Keratinocyte (primary cell): ENCODE results near the gene SPATA7. TPM values are rescaled to one million over a fixed set of nuclear protein-coding genes. Genes with fewer than 3 reads are reported as not detected.

Experiments
- DNase-seq: peaks from one replicate; pipeline ENCODE4 v3.0.0-alpha.2; 2011; ENCODE audit warnings: low read depth, missing footprints, low spot score
- FAIRE-seq: peaks from 2 replicates; lab custom pipeline; 2011; peaks lifted over from hg19 to GRCh38; lab: Jason Lieb, UNC
- H2AFZ ChIP-seq: 2 replicates; pipeline ENCODE4 v1.6.0; 2012; ENCODE audit warnings: low read length, control low read depth, inconsistent platforms; ENCODE audit not compliant: control insufficient read depth
- H3K27ac ChIP-seq: 2 replicates; pipeline ENCODE4 v1.5.1; 2011; ENCODE audit warnings: low read length; ENCODE audit not compliant: control insufficient read depth, insufficient read depth
- H3K27me3 ChIP-seq: 3 replicates; pipeline ENCODE4 v1.6.0; 2011; ENCODE audit warnings: low read length; ENCODE audit not compliant: control insufficient read depth, insufficient read depth; ENCODE audit errors: extremely low read depth
- H3K36me3 ChIP-seq, 2 experiments: 2 replicates in 1 of 2; 3 replicates in 1 of 2; pipeline ENCODE4 v1.5.1; 2011; ENCODE audit warnings: low read length in 2 of 2, mild to moderate bottlenecking in 1 of 2; ENCODE audit not compliant: control insufficient read depth in 2 of 2, insufficient read depth in 2 of 2; ENCODE audit errors: extremely low read depth in 1 of 2
- H3K4me1 ChIP-seq: 3 replicates; pipeline ENCODE4 v1.5.1; 2011; ENCODE audit warnings: low read length; ENCODE audit not compliant: control insufficient read depth, insufficient read depth; ENCODE audit errors: extremely low read depth
- H3K4me2 ChIP-seq: 3 replicates; pipeline ENCODE4 v1.6.0; 2011; ENCODE audit warnings: low read depth, low read length; ENCODE audit not compliant: control insufficient read depth, insufficient read depth; ENCODE audit errors: extremely low read depth
- H3K4me3 ChIP-seq, 3 experiments: fragments of 200-600 bp in 1 of 3; sonication (generic) in 1 of 3; 2 replicates in 2 of 3; 3 replicates in 1 of 3; pipeline ENCODE4 v1.5.1; 2011 to 2016; ENCODE audit warnings: low read length in 3 of 3, mild to moderate bottlenecking in 3 of 3, control low read depth in 2 of 3, inconsistent platforms in 1 of 3, low read depth in 1 of 3, mixed read lengths in 1 of 3, mixed run types in 1 of 3, moderate library complexity in 1 of 3; ENCODE audit not compliant: control insufficient read depth in 2 of 3, insufficient read depth in 2 of 3; ENCODE audit errors: extremely low read depth in 1 of 3
- H3K79me2 ChIP-seq: 2 replicates; pipeline ENCODE4 v1.6.0; 2012; ENCODE audit warnings: low read length; ENCODE audit not compliant: control insufficient read depth, insufficient read depth
- H3K9ac ChIP-seq: 3 replicates; pipeline ENCODE4 v1.6.0; 2011; ENCODE audit warnings: low read length; ENCODE audit not compliant: control insufficient read depth, insufficient read depth; ENCODE audit errors: extremely low read depth
- H3K9me1 ChIP-seq: 3 replicates; pipeline ENCODE4 v1.6.0; 2011; ENCODE audit warnings: low read length; ENCODE audit not compliant: control insufficient read depth, insufficient read depth; ENCODE audit errors: extremely low read depth
- H3K9me3 ChIP-seq: 2 replicates; pipeline ENCODE4 v1.5.1; 2012; ENCODE audit warnings: low read depth, low read length; ENCODE audit not compliant: control insufficient read depth
- H4K20me1 ChIP-seq: 3 replicates; pipeline ENCODE4 v1.6.0; 2011; ENCODE audit warnings: low read length; ENCODE audit not compliant: control insufficient read depth, insufficient read depth; ENCODE audit errors: extremely low read depth
- CTCF ChIP-seq, 3 experiments: IDR thresholded peaks in 1 of 3; conservative IDR thresholded peaks in 1 of 3; optimal IDR thresholded peaks in 1 of 3; 2 replicates in 2 of 3; 3 replicates in 1 of 3; pipeline versions ENCODE3 to v1.5.1; 2011; ENCODE audit warnings: low read length in 3 of 3, mild to moderate bottlenecking in 3 of 3, moderate library complexity in 2 of 3, control low read depth in 1 of 3, inconsistent platforms in 1 of 3; ENCODE audit not compliant: insufficient read depth in 2 of 3; ENCODE audit errors: extremely low read depth in 1 of 3
- EZH2 ChIP-seq: IDR thresholded peaks from one replicate; pipeline ENCODE4 v1.6.1; 2012; ENCODE audit warnings: inconsistent platforms, mild to moderate bottlenecking, low read length, moderate library complexity
- dilution Hi-C: fragments of 300-500 bp; cut with MboI; formaldehyde crosslinking; loops from one replicate; pipeline ENCODE4 v1.7.0; 2020; ENCODE audit warnings: low sequenced_read_pairs; ENCODE audit not compliant: extremely low pct_ligation_motif_present
- polyA plus RNA-seq, 5 experiments: library from polyadenylated mRNA; depleted of rRNA in 3 of 5; stranded (reverse) in 3 of 5; stranded (forward) in 1 of 5; unstranded in 1 of 5; fragments of >200 nt; gene quantifications; 1 replicate in 1 of 5; 2 replicates in 3 of 5; 3 replicates in 1 of 5; pipeline versions ENCODE4 v1.2.1 to v1.2.3, GENCODE V29; 2011 to 2012; ENCODE audit warnings: missing spikeins in 2 of 5, low read depth in 1 of 5, low replicate concordance in 1 of 5

SPATA7 gene
- polyA plus RNA-seq, 1 donor (not counting 4 experiments of a cell fraction or from before 2014, with no cell fraction given), result 7.1 TPM

DNA sequence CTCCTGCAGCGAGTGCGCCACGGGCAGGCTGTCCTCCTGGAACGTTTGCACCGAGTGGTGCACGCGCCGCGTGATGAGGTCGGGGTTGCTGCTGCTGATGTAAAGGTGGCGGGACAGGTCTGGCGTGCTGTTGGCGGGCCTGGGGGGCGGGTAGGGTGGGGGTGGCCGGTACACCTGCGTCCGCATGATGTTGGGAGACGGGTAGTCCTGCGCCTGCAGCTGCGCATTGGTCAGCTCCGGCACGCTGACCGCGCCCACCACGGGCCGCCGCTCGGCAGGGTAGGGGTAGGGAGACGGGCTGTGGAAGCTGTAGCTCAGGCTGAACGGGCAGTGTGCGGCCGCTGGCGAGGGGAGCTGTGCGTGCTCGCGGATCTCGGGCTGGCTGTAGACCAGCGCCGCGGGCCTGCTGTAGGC lies 94.1 kb downstream of the SPATA7 start:
- dilution Hi-C loops, result no loop called here
- Histone ChIP-seq H4K20me1 (no peaks in the 10 kb centered on the region), H3K27ac (no peak overlapping the region), H2AFZ (no peak overlapping the region), H3K9me1 (no peaks in the 10 kb centered on the region), H3K27me3 (no peaks in the 10 kb centered on the region), H3K4me3 (no peak overlapping the region), H3K9ac (no peak overlapping the region), H3K36me3 (peaks cover 11 to 21% of the 10 kb centered on the region in 2 experiments), H3K79me2 (no peaks in the 10 kb centered on the region), H3K9me3 (no peaks in the 10 kb centered on the region), H3K4me1 (no peaks in the 10 kb centered on the region), H3K4me2 (no peak overlapping the region)
- TF ChIP-seq CTCF (optimal IDR thresholded peaks at IDR 0.05 in 1 of 3, IDR thresholded peaks at IDR 0.05 in 1 of 3, conservative IDR thresholded peaks at IDR 0.05 in 1 of 3; ENCODE audit: extremely low read depth in 1 of 3, insufficient read depth in 2 of 3, low read length in 3 of 3) (no peak), EZH2 (no peak)
- FAIRE-seq, result no peak
- no peak for DNase-seq

- TF ChIP-seq EZH2 (no peak), CTCF (optimal IDR thresholded peaks at IDR 0.05 in 1 of 3, IDR thresholded peaks at IDR 0.05 in 1 of 3, conservative IDR thresholded peaks at IDR 0.05 in 1 of 3; ENCODE audit: extremely low read depth in 1 of 3, insufficient read depth in 2 of 3, low read length in 3 of 3) (no peak)
- Histone ChIP-seq H3K27ac (no peak overlapping the region), H3K9ac (no peak overlapping the region), H3K4me3 (no peak overlapping the region), H3K4me1 (no peaks in the 10 kb centered on the region), H3K9me1 (no peaks in the 10 kb centered on the region), H2AFZ (no peak overlapping the region), H4K20me1 (no peaks in the 10 kb centered on the region), H3K9me3 (no peaks in the 10 kb centered on the region), H3K27me3 (no peaks in the 10 kb centered on the region), H3K79me2 (no peaks in the 10 kb centered on the region), H3K4me2 (no peak overlapping the region), H3K36me3 (peaks cover 11 to 23% of the 10 kb centered on the region in 2 experiments)
- no peak for FAIRE-seq
- no peak for DNase-seq
- dilution Hi-C loops, result no loop called here
Observed at GRCh38 chr14:88481059-88481458, 95.6 kb downstream of the SPATA7 start.
